Measurements from ENCODE around the gene METAP2. TPM values are rescaled to one million over a fixed set of nuclear protein-coding genes. Genes with fewer than 3 reads are reported as not detected.

The METAP2 gene
- total RNA-seq, 1 donor from 2014 or later, result 90.6 TPM

DNA sequence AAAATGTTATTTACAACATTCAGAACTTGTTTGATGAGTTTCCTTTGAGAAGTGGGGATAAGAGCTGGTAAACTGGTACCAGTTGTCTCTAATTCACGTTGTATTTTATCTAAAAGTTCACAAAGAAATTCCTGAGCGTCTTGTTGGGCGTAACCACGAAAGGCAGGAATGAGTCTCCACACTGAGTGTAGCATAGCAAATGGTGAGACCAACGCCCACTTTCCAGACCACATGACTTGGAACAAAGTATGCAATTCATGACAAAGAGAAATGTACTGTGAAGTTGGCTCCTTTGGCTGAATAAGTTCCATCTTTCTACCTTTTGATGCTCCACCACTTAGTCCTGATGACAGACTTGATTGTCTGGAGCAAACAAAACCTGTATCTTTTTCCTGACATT is 58.9 kb downstream of the METAP2 start:
- peaks cover 7% of the 10 kb centered on the region for H3K36me3 Mint-ChIP-seq (ENCODE audit: insufficient read depth)
- no peak overlapping the region for H3K4me3 Mint-ChIP-seq (ENCODE audit: low read depth)
- no peaks in the 10 kb centered on the region for H3K9me3 Mint-ChIP-seq (ENCODE audit: low read depth)
- TF ChIP-seq, protein P1, sequence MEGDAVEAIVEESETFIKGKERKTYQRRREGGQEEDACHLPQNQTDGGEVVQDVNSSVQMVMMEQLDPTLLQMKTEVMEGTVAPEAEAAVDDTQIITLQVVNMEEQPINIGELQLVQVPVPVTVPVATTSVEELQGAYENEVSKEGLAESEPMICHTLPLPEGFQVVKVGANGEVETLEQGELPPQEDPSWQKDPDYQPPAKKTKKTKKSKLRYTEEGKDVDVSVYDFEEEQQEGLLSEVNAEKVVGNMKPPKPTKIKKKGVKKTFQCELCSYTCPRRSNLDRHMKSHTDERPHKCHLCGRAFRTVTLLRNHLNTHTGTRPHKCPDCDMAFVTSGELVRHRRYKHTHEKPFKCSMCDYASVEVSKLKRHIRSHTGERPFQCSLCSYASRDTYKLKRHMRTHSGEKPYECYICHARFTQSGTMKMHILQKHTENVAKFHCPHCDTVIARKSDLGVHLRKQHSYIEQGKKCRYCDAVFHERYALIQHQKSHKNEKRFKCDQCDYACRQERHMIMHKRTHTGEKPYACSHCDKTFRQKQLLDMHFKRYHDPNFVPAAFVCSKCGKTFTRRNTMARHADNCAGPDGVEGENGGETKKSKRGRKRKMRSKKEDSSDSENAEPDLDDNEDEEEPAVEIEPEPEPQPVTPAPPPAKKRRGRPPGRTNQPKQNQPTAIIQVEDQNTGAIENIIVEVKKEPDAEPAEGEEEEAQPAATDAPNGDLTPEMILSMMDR (IDR thresholded peaks at IDR 0.05; ENCODE audit: unreplicated experiment), result no peak
- no peak overlapping the region for H3K27ac Mint-ChIP-seq
- peaks cover 2% of the 10 kb centered on the region for H3K4me1 Mint-ChIP-seq (ENCODE audit: low read depth)
- DNase-seq (ENCODE audit: low spot score, unreplicated experiment), result no peak
- no peaks in the 10 kb centered on the region for H3K27me3 Mint-ChIP-seq

DNA sequence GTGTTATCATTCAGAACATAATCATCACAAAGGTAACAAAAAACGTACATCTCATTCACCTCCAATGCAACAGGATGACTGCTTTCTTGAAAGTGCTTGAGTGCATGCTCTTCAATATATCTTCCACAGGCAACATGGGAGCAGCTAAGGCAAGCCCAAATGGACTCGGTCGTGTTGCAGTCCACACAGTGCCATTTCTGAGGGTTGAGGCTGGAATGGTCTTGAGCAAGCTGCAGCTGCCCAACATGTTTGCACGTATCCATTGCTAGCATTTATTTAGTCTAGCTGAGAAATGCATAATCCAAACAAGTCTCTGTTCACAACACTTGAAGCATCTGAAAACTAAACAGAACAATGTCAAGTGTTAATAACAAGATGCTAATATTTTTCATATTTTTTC is 60.0 kb downstream of the METAP2 start:
- no peaks in the 10 kb centered on the region for H3K27me3 Mint-ChIP-seq
- no peaks in the 10 kb centered on the region for H3K9me3 Mint-ChIP-seq (ENCODE audit: low read depth)
- H3K4me3 Mint-ChIP-seq (ENCODE audit: low read depth), result no peak overlapping the region
- peaks cover 7% of the 10 kb centered on the region for H3K36me3 Mint-ChIP-seq (ENCODE audit: insufficient read depth)
- peaks cover 2% of the 10 kb centered on the region for H3K4me1 Mint-ChIP-seq (ENCODE audit: low read depth)
- DNase-seq (ENCODE audit: low spot score, unreplicated experiment), result no peak
- TF ChIP-seq, protein P1 (IDR thresholded peaks at IDR 0.05; ENCODE audit: unreplicated experiment), result no peak
- no peak overlapping the region for H3K27ac Mint-ChIP-seq

DNA sequence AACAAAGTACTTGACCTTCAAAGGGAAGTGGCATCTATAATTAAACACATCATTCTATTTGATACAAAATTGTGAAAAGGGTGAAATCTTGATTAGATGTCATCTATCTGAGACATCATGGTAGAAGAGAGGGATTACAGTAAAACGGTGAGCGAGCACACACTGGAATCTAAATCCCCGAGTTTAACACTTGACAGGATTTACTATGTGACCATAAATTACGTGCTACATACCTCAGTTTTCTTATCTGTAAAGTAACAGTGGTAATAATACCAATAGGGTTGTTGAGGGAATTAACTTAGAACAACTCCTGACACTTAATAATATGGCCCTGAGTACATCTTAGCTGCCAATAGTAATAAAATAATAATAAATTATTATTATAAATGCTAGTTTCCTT is 64.1 kb downstream of the METAP2 start:
- Mint-ChIP-seq H3K27me3 (no peaks in the 10 kb centered on the region), H3K4me1 (ENCODE audit: low read depth) (peaks cover 2% of the 10 kb centered on the region), H3K9me3 (ENCODE audit: low read depth) (no peaks in the 10 kb centered on the region), H3K36me3 (ENCODE audit: insufficient read depth) (peaks cover 5% of the 10 kb centered on the region), H3K27ac (no peak overlapping the region), H3K4me3 (ENCODE audit: low read depth) (no peak overlapping the region)
- DNase-seq (ENCODE audit: low spot score, unreplicated experiment), result no peak
- TF ChIP-seq, protein P1 (IDR thresholded peaks at IDR 0.05; ENCODE audit: unreplicated experiment), result no peak

DNA sequence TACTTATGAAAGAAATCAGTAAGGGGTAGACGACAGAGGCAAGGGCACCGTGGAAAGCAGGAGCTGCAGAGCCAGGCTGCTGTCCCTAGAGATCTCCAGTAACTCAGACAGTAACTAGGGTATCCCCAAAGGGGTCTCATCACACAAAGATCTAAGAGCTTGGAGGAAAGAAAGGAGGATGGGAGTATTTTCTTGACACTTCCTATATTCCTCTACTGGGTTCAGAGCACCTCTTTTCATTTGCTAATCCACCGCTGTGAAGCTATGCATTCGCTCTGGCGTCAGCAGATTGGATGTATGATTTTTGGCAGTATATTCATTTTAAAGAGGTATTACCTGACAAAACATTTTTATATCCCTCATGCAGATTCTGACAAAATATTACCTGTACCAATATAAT is 64.7 kb downstream of the METAP2 start:
- peaks cover 2% of the 10 kb centered on the region for H3K36me3 Mint-ChIP-seq (ENCODE audit: insufficient read depth)
- no peaks in the 10 kb centered on the region for H3K27me3 Mint-ChIP-seq
- TF ChIP-seq, protein P1 (IDR thresholded peaks at IDR 0.05; ENCODE audit: unreplicated experiment), result no peak
- no peak overlapping the region for H3K27ac Mint-ChIP-seq
- no peak for DNase-seq (ENCODE audit: low spot score, unreplicated experiment)
- no peaks in the 10 kb centered on the region for H3K9me3 Mint-ChIP-seq (ENCODE audit: low read depth)
- peaks cover 2% of the 10 kb centered on the region for H3K4me1 Mint-ChIP-seq (ENCODE audit: low read depth)
- no peak overlapping the region for H3K4me3 Mint-ChIP-seq (ENCODE audit: low read depth)

DNA sequence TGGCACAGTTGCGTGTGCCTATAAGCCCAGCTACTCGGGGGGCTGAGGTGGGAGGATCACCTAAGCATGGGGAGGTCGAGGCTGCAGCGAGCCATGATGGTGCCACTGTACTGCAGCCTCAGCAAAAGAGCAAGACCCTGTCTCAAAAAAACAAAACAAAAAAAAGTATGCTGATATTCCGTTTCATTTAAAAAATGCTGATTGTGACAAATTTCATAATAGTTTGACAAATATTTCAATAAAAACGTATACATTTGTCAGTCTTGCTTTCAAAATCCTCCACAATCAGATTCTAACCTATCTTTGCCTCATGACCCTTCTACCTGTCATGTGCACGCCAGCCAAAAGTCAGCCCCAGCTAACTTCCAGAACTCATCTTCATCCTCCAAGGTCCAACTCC is 67.5 kb downstream of the METAP2 start:
- peaks cover 9% of the 10 kb centered on the region for H3K27me3 Mint-ChIP-seq
- no peak overlapping the region for H3K4me3 Mint-ChIP-seq (ENCODE audit: low read depth)
- TF ChIP-seq, protein P1 (IDR thresholded peaks at IDR 0.05; ENCODE audit: unreplicated experiment), result no peak
- no peaks in the 10 kb centered on the region for H3K9me3 Mint-ChIP-seq (ENCODE audit: low read depth)
- H3K27ac Mint-ChIP-seq, result no peak overlapping the region
- DNase-seq (ENCODE audit: low spot score, unreplicated experiment), result no peak
- peaks cover 8% of the 10 kb centered on the region for H3K4me1 Mint-ChIP-seq (ENCODE audit: low read depth)
- H3K36me3 Mint-ChIP-seq (ENCODE audit: insufficient read depth), result no peaks in the 10 kb centered on the region

All from progenitor cell of endocrine pancreas (in vitro differentiated cells).